Fibroblast of the conjunctiva (primary cell): ENCODE data around the gene ONECUT3.
"Not testable (repeated sequence)": the region's sequence is repeated elsewhere in the genome, so short reads cannot be mapped to it uniquely, and the experiment has no call there.

ENCODE experiments used
- DNase-seq: peaks from one replicate; pipeline ENCODE4 v3.0.0-alpha.2; 2010; ENCODE audit warnings: low read depth

The ONECUT3 gene

DNA sequence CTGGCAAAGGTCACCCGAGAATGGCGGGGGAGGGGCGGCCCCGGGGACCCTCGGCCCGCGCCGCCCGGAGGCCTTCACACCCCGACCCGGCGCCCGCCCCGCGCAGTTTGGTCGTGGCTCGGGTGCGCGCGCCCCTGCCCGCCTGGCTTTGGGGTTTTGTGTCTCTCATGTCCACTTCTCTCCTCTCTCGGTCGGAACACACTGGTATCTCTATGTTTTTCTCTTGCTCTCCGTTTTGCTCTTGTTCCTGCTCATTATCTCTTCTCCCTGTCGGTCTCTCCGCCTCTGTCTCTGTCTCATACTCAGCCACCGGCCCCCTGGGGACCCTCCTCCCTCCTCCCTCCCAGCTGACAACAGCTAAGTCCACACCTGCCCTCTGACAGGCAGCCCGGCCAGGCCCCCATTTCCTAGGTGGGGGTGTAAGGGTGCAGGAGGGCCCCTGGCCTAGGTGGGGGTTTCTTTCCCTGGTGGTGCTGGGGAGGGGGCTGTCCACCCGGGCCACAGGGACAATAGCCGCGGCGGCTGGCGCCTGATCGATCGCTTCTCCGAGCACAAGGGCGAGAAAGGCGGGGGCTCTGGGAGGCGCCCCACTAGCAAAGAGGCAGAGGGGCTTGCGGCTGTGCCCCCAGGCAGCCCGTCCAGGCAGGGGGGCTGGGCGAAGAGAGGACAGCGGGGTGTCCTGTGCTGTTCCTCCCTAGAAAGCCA is 2.3 kb downstream of the ONECUT3 start:
- no peak for DNase-seq

DNA sequence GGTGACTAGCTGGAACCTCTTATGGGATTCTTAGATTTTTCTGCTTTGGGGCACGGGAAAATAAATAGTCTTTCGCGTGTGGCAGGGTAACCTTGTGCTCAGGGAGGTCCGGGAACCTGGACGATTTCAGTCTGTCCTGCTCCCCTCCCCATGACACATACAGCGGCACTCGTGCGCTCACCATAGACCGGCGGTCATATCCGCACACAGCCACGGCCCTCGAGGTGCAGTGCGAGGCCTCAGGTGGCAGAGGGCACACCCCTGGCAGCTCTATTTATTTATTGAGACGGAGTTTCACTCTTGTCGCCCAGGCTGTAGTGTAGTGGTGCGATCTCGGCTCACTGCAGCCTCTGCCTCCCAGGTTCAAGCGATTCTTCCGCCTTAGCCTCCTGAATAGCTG is 3.0 kb downstream of the ONECUT3 start:
- DNase-seq, result no peak

DNA sequence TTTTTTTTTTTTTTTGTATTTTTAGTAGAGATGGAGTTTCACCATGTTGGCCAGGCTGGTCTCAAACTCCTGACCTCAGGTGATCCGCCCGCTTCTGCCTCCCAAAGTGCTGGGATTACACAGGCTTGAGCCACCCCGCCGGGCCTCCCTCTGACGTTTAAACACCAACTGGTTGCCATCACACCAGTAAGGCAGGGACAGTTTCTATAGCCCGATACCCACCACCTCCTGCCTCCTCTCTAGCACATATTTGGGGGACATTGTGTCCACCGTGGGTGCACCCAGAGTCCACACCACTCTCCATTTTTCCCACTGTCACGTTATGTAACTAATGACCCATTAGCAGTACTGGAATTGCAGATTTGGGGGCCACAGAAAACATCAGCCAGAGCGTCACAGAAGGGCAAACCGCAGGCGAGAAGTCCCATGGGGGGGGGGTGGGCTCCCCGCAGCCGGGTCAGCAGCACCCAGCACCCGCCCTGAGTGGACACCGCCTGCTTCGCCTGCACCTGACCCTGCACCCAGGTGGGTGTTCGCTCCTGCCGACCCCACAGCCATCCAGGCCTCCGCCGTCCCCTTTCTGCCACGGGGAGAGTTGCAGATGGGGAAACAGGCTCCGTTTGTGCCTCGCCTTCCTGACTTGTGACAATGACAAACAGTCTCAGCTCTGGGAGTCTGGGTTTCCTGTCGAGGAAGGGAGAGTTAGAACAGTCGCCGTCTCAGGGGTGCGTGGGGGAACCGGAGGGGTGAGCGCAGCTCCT is 3.6 kb downstream of the ONECUT3 start:
- no peak for DNase-seq

DNA sequence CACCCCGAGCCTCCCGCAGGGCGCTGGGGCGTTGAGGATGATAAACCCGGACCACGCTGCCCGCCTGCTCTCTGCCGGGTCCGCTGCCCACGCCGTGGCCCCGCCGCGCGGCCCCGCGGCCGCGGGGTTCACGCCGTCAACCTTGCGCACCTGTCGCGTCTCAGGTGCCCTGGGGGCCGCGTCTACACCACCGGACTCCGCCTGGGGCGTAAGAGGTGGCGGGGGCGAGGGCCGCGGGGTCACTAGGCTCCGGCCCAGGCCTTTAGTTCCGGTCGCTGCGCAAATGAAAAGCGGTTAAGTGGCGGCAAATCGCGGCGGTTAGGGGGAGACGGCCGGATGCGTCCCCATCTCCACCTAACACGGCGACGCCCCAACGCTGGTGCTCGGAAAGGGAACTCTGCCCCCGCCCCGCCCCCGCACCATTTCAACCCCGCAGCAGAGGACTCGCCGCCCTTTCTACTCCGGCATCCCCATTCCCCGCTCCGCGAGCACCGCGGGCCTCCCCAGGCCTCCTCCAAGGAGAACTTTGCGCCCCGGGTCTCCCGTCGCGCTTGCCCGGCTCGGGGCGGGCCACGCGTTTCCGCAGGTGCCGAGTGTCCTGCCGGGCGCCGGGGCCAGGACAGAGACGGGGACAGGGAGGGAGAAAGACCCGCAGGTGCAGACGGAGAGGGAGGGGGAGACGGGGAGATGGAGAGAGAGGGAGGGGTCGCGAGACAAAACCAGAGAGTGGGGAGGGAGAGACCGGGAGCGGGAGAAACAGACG is 4.3 kb downstream of the ONECUT3 start:
- DNase-seq, result no peak

DNA sequence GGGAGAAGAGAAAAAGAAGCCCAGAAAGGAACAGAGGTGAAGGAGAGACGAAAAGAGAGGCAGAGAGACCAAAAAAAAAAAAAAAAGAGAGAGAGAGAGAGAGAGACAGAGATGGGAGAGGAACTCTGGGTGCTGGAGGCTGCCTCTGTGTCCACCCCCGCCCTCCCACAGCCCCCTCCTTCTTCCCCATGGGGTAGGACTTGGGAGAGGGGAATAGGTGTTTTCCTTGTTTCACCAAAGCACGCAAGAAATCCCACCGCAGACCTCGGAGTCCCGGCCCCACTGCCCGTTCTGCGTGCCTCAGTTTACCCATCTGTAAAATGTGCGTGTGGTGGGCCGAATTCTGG is 4.9 kb downstream of the ONECUT3 start:
- no peak for DNase-seq

DNA sequence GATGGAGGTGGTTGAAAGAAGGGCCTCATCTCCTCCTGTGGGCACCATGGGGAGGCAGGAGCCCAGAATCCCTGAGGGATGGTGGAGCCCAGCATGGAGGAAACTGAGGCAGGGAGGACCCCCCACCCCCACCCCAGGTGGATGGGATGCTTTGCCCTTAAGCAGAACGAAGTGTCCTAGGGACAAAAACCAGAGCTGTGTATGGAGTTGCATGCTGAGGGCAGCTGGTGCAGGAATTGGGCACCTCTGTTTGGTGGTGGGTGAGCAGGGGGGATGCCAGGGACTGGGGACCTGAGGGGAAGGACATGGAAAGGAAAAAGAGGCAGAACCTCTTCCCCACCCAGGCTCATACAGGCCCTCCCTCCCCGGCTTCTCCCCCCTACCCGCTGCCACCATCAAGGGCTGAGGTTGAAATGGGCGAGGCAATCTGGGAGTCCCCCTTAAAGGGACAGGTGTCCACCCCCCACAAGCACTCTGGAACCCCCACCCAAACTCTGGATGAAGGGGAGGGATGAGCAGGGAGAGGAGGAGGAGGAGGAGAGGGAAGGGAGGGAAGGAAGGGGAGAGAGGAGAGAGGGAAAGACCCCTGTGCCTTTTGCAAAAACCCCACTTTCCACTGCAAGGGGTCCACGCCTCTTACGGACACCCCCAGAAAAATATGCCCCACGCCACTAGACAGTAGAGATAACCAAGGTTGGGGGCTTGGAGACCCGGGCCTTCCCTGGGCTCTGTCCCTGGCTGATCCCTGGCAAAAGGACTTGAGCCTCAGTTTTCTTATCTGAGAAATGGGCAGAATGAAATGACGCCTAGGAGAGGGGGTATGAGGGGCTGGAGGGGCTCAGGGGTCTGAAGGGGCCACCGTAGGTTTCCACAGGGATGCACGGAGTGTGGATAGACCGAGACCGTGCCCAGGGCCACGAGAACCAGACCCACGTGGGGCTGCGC is 5.9 kb downstream of the ONECUT3 start:
- no peak for DNase-seq

DNA sequence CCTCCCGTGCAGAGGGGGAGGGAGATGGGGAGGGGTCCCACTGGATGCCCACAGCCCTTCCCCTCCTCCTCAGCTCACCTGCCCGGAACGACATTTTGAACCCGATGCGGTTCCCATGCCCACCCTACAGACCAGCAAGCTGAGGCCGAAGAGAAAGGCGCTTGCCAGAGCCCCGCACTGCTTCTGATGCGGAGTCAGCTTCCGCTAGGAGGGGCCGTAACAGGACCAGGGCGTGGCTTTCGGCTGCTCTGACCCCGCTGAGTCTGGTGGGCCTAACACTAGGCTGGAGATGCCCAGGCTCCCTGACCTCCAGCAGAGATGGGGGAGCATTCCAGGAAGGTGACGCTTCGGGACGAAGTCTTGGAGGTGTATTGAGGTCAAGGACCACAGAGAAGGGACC is 6.7 kb downstream of the ONECUT3 start:
- DNase-seq, result no peak

DNA sequence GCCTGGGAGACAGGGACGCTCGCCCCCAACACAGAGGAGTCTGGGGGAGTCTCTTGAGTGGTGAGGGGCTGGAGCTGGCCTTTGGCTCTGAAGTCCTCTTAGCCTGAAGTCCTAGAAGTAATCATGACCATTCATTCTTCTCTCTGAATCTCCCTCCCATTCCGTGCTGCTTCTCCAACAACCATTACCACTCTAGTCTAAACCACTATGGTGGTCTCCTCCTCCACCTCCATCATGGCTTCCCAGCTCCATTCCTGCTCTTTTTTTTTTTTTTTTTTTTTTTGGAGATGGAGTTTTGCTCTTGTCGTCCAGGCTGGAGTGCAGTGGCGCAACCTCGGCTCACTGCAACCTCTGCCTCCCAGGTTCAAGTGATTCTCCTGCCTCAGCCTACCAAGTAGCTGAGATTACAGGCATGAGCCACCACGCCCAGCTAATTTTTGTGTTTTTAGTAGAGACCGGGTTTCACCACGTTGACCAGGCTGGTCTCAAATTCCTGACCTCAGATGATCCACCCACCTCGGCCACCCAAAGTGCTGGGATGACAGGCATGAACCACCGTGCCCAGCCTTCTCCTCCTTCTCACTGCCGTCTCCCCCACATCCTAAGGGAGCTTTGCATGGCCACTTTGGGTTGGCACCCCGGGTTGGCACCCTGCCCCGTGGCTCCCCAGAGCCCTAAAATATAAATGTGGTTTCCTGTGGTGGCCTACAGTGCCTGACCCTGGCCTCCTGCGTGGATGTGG is 7.7 kb downstream of the ONECUT3 start:
- not testable (repeated sequence) for DNase-seq

DNA sequence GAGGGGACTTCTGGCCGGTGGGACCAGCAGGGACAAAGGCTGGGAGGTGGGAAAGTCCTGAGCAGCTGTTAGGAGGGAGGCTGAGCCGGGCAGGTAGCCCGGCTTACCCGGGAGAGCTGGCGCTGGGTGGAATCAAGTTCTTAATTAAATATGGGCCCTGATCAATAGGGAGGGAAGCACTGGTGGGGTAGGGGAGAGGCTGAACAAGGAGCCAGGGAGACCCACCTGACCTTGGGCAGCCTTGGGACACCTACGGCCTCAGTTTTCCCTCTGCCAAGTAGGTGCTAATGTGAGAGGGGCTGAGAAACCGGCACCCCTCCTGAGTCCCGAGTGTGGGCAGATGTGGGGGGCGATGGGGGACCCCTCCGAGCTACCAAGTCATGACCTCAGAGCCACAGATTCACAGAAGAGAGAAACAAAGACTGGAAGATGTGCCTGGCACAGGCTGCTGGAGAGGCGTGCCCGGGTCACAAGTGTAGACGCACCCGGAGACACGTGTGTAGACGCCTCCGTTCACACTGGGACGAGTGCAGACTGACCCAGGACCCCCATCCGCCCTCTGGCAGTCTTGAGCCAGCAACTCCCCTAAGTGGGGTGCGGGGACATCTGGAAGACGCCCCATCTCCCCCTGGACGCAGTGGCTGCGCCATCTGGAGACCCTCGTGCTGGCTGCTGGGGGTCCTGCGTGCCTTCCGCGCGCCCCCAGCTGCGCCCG is 8.4 kb downstream of the ONECUT3 start:
- DNase-seq, result no peak

DNA sequence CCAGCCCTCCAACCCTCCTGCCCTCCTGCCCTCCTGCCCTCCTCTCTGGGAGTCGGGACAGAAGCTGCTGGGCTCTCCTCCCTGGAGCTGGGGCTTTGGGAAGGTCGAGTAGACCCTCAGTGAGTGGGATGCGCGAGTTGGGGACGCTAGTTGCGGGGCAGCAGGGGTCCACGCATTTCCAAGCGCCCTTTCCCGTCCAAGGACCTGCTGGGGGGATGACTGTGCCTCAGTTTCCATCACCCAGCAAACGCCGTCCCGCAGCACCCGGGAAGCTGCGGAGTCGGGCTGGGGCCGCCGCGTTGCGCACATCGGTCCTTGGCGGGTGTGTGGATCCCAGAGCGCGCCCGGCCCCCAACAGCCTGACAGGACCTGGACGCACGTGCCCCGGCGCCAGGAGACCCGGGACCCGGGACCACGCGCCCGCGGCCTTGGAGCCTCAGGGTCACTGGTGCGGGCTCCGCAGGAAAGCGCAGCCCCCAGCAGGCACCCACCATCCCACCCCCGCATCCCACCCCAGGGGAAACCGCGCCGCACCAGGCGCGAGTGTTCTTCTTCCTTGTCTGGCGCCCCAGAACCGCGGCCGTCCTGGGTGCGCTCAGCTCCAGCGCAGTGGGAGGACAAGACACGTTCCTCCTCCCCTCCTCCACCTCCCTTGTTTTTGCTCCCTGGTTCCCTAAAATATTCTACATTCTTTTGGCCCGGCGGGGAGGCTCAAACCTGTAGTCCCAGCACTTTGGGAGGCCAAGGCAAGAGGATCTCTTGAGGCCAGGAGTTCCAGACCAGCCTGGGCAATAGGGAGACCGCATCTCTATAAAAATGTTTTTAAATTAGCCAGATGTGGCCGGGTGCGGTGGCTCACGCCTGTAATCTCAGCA is 9.2 kb downstream of the ONECUT3 start:
- no peak for DNase-seq

DNA sequence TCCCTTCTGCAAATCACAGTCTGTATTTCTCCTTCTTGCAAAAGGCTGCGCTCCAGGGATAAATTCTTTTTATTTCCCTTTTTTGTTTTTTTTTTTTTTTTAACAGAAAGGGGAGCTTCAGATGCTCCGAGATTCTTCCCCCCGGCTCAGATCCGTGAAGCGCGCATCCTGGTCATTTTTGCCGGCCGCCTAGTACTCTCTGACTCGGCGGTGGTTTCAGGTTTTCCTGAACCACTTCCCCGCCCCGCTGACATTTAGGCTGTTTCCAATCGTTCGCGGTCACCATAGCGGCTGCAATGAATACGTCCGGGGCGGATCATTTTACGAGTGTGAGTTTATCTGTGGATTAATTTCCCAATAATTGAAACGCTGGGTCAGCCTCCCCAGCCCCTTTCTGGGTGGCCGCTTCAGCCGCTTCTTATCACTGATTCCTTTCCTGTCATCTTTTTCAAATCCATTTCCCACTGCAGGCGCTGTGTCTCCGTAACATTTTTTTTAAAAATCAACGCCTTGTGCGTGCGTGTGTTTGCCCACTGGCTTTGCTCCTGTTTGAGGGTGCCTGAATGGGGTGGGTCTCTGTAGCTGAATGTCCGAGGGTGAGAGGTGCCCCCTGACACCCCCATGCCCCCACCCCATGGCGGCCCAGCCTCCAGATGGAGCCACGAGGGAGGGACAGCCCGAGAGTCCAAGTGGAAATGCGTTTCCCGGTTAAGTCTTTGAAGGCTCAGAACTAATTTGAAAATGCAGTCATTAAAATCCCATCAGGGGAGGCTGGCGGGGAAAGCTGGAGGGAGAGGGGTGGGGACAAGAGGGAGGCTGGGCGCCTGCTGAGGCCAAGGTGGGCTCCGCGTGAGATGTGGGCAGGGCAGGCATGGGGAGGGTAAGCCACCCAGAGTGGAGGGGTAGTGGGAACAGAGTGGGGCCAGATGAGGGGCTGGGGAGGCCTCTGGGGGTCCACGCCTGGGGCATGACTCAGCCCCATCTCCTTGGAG is 10.6 kb downstream of the ONECUT3 start:
- no peak for DNase-seq

DNA sequence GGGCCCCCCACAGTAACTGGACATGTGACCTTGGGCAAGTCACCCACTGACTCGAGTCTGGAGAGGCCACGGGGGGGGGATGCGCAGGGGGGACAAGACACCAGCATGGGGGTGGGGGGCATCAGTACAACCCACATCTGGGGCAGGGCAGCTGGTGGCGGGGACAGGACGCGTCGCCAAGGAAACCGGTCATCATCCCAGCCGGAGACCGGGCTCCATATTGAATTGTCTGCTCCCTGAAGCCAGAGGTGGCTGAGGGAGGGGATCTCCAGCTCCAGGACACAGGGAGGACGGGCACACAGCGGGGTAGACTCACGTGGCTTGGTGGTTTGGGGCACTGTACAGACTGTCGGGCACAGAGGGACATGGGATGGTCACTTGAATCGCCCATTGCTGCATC is 11.4 kb downstream of the ONECUT3 start:
- no peak for DNase-seq

DNA sequence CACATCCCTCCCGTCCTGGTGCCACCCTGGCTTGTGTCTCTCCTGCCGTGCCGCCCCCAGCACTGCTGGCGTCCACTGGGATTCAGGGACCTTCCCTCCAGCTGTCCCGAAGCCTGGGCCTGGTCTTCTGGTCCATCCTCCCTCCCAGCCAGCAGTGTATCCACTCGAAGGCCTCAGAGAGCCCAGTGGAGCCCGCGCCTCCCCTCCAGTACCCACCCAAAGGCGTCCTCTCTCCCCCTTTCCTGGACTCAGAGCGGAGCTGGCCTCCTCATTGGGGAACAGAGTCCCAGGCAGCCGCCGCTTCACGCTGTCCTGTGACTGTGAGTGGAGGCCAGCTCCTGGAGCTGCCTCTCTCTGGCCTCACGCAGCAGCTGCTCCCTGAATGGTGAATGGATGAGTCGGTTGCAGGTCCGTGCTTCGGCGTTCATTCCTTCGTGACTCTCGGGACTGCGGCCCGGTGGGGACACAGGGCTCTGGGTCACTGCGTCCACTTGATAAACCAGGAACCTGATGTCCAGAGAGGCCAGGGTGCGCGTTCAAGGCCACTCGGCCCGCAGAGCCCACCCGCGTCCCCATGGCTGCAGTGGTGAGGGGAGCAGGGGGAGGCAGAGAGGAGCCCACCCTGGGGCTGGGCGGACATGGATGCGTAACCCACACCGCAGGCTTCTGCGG is 12.1 kb downstream of the ONECUT3 start:
- DNase-seq, result no peak

DNA sequence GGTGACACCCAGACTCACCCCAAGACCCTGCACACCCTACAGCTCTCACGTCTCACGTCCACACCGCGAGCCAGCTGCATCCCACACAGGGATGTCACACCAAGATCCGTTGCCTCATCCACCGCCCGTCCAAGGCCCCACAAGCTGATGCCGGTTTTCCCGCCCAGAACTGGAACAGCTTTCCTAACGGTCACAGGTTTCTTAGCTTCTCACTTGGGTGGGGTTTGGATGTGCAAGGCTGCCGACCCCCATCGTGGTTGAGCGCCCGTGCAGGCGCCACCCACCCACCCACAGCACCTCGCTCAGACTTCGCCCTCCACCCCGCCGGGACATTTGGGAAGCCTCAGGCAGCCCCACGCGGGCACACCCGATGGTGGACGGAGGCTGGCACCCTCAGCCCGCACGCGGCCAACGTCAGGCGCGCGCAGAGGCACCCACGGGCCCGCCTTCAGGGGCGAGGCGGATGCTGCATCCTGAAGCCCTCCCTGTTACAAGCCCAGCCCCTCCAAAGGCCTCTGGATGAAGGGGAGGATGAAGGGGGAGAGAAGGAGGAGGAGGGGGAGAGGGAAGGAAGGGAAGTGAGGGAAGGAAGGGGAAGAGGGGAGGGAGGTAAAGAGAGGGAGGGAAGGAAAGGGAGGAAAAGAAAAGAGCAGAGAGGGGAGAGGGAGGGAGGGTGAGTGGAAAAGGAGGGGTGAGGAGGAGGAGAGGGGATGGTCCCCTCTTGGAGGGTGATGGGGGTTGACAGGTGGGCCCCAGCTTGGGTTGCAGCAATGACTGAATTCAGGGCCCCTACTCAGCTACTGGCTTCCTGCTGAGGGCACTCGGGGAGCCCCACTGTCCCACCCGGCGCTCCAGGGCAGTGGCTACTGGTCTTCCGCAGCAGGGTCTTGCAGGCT is 12.8 kb downstream of the ONECUT3 start:
- no peak for DNase-seq

DNA sequence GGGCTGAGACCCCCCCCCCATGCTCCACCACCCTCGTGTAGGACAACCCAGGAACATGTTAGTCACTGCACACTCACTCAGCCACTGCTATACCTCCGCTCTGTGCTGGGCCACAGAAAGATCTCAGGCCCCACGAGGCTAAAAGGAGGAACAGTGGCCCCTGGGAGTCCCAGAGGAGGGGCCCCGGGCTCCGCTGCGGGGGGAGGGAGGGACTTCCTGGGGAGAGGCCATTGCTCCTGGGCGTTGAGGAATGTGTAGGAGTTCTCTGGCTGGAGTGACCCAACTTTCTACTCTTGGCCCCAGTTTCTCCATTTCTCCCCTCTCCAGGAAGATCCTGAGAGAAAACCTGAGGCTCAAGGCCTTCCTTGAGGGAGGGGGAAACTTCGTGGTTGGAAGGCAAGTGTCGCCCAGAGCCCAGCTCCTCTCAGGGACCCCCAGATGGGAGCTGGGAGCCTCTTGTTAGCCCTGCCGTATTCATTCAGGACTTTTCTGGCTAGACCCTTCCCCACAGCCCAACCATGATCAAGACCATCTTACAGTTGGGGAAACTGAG is 13.6 kb downstream of the ONECUT3 start:
- DNase-seq, result no peak

DNA sequence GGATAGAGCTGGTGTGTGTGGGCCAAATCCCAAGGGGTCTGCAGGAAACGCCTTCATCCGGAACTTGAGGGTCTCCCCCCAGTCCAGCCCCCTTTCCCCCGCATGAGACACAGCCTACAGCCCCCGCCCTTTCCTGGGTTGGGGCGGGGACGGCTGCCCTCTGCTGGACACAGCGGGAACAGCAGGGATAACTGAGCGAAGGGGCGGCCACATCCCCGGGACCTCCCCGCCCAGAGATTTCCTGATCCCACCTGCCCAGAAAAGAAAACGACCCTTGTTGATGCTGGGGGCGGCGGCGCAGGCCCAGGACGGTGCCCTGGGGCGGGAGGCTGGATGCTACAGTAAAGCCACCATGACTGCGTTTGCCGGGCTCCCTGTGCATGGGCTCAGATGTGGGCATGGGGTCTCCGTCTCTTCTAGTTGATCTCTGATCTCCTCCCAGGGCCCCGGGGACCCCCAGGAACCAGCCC is 14.2 kb downstream of the ONECUT3 start:
- DNase-seq, result no peak
